GM19238 (cell line): ENCODE results near the gene TXNDC11.

Experiments used
- DNase-seq: peaks from one replicate; pipeline ENCODE4 v3.0.0; 2011; ENCODE audit warnings: low spot score; ENCODE audit not compliant: insufficient read length

The TXNDC11 gene

GRCh38 chr16:11674818-11675560, 67.7 kb downstream of the TXNDC11 start:
- no peak for DNase-seq

- no peak for DNase-seq
Observed at GRCh38 chr16:11674001-11674817, 68.4 kb downstream of the TXNDC11 start.

DNA sequence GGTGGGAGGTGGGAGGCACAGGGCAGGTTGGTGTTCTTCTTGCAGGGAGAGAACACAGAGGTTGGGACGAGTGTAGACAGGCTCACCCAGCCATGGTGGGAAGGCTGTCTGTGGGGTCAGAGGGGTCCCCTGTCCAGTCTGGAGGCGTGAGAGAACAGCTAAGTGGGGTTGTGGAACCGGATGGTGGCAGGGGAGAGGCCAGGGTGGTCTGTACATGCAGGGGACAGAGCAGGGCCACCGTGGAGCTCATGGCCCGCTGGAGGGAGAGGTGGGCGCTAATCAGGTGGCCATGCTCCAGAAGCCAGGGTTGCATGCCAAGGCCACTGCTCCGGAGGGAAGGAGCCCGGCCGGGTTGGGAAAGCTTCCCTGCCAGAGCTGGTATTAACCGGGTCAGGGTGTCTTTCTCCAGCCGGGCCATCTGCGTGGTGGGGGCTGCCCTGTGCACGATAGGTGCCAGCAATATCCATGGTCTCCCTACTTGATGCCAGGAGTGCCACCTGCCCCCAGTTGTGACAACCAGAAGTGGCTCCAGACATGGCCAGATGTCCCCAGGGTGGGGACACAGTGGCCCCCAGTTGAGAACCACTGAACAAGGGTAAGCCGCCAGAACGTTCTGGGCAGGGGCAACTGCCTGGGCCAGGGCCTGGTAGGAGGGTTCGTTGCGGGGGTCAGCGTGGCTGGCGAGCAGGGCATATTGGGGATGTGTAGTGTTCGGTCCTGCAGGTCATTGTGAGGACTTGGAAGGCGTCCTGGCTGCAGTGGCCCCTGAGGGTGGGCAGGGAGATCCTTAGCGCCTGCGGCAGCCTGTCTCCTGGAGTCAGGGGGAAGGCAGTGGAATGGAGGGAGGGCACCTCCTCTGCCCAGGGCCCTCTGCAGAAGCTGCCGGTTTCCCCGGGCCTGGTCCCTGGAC, 69.3 kb downstream of the TXNDC11 start:
- no peak for DNase-seq

- DNase-seq = no peak
Observed at GRCh38 chr16:11672206-11673090, 70.2 kb downstream of the TXNDC11 start.

- DNase-seq = no peak
Observed at GRCh38 chr16:11671676-11672075, 71.0 kb downstream of the TXNDC11 start.

DNA sequence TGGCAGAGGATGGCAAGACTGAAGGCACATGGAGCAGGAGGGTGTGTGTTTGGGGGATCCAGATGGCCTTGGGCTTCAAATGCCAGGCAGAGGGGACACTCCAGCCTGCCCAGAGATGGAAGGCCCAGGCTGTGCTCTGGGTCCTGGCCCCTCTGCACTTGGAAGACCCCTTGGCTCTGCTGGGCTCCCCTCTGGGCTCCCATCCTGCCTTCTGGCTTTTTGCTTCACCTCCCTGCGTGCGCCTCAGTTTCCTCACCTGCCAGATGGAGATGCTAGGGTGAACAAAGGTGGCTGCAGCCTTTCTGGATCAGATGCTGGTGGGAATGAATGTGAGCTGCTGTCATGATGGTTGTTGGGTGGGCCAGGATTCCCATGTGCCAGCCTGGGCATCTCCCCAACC, 71.4 kb downstream of the TXNDC11 start:
- no peak for DNase-seq

GRCh38 chr16:11670171-11671131, 72.2 kb downstream of the TXNDC11 start:
- no peak for DNase-seq

DNA sequence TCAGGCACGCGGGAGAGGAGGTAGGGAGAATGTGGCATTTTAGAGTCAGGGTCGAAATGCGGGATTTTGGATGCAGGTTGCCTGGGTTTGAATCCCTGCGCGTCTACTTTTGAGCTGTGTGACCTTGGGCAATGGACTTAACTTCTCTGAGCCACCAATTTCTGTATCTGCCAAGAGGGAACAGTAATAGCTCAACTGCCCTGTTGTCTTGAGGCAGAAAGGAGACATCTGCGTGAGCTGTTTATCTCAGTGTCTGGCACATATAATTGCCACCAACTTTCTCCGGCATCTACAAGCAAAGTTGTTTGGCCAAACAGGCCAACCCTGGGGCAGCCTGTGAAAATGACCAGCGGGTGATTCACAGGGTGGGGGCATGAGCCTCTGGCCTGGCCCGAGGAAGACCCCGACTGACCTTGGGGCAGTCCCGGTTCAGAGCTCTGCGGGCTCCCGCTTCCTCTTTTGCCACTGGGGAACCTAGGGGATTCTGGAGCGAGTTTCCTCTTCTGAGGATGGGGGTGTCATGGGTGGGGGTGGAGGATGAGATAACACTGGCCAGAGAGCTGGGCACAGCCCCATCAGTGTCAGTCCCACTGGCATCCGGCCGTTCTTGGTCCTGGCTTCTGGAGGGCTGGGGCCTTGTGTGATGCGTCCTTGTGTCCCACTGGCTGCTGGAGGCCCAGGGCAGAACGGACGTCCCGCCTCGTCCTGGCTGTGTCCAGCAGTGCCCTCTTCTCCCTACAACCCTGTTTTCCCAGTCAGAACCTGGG, 73.1 kb downstream of the TXNDC11 start:
- no peak for DNase-seq

DNA sequence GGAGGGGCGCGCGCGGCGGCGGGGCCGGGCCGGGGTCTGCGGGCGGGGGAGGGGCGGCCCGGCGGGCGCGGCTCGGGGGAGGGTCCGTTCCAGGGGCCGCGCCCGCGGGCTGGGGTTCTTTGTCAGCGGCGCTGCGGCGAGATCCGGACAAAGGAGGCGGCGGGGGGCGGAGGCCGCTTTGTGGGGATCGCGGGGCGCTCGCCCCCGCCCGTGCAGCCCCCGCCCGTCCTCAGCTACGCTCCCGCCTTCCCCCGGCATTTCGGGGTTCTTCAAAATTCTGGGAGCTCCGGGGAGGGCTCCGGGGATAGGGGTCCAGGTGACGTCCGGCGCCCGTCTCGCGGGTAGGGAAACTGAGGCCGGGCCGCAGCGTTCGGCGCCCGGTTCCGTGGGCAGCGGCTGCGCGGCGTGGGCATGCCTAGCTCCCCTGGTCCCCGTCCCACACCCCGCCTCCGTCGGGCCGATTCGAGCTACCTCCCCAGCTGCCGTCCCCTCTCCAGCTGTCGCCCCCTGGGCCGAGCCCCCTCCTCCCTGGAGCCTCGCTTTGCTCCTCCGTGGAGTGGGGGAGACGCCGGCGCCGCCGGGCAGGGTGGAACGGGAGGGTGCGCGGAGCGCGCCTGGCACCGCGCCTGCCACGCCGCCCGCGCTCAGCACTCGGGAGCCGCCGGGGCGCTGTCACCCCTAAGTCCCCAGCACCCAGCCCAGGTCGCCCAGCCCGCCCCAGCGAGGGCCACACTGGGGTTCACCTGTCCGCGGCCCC, 73.9 kb downstream of the TXNDC11 start:
- DNase-seq = no peak

DNA sequence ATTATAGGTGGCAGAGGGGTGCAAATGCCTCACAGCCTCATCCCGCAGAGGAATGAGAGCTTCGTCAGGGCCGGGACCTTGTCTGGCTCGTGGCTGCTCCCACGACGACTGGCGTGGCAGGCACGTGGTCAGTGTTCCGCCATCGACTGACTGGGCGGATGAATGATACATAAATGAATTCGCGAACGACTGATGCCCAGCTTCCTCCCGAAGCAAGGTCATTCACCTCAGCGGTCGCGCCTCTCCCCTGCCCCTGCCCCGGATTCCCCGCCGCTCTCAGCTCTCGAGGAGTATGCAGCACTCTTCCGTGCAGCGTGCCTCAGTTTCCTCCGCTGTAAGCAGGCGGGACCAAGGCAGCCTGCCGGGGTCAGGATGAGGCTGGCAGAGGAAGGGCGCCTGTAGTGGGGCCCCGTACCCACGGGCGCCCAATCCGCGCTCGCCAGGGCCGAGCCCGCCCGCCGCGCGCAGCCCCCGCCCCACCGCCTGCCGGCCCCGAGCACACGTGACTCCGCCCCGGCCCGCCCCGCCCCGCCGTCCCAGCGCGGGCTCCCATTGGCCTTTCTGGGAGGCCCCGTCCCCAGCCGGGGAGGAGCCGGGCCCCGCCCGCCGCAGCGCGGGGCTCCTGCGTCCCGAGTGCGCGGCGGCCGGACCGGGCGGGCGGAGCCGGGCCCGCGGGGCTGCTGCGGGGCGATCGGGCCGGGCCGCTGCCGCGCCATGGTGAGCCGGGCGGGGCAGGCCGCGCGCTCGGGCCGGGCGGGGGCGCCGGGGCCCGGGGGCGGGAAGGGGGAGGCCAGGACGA, 74.6 kb downstream of the TXNDC11 start, which contains the start of gene SNN:
SNN (plus strand) TSS at position 632 of the 799 bp plus-strand sequence. CDS start 7,605 bp downstream, outside the sequence.
- DNase-seq = peak; percentile 98

- DNase-seq = no peak
Observed at GRCh38 chr16:11667221-11667823, 75.3 kb downstream of the TXNDC11 start.

DNA sequence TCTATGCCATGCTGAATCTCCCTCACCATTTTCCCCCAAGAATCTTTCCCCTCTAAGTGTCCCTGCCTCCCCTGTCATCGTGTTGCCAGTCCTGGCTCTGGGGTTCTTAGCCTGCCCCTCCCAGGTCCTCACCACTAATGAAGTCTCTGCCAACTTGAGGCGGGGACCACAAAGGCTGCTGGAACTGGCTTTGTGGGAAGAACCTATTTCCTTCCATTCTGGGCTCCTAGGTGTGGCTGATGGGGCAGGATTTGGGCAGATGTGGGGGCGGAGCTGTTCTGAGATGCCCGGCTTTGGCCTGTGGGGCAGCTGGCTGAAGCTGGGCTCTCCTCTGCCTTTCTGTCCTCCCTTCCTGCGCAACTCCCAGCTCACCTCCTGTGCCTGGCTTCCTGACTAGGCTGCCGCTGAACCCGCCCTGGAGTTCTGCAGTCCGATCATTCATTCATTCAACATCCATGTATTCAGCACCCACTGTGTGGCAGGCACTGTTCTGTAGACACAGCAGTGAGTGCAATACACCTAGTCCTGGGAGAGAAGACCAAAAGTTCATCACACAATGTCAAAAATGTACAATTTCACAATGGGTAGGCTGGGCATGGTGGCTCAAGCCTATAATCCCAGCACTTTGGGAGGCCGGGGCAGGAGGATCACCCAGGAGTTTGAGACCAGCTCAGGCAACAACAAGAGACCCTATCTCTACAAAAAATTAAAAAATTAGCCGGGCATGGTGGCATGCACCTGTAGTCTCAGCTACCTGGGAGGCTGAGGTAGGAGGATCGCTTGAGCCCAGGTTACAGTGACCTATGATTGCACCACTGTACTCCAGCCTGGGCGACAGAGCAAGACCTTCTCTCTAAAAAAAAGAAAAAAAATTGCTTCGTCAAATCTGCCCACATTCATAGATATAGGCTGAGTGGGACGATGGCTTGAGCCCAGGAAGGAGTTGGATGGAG, 76.3 kb downstream of the TXNDC11 start:
- DNase-seq = no peak

DNA sequence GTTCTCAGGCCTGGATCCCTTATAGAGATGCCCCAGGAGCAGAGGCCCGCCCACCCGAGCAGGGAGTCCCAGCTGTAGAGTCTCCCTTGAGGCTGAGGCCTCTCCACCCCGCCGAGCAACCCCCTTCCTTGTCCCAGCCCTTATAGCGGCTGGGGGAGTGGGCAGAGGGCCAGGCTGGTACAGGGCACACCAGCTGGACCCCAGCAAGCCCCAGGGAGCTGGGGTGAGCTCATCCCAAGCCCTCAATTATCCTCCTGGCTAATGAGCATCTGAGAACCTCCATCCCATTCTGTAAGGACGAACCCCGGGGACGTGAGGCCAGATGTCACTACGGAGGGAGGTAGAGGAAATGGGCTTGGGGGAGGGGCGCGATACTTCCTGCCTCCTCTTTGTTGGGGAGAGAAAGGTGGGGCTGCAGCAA, 77.6 kb downstream of the TXNDC11 start:
- no peak for DNase-seq

DNA sequence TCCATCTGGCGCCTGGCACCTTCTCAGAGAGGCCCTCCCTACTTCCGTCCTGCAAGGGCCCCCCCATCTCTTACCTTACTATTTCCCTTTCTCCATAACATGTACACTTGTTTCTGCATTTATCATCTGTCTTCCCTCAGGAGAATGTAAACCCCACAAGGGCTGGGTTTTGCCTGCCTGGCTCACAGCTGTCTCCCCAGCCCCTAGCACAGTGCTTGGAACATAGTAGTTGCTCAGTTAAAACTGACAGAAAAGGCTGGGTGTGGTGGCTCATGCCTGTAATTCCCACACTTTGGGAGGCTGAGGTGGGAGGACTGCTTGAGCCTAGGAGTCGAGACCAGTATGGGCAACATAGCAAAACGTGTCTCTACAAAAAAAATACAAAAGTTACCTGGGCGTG, 80.1 kb downstream of the TXNDC11 start:
- DNase-seq = no peak

DNA sequence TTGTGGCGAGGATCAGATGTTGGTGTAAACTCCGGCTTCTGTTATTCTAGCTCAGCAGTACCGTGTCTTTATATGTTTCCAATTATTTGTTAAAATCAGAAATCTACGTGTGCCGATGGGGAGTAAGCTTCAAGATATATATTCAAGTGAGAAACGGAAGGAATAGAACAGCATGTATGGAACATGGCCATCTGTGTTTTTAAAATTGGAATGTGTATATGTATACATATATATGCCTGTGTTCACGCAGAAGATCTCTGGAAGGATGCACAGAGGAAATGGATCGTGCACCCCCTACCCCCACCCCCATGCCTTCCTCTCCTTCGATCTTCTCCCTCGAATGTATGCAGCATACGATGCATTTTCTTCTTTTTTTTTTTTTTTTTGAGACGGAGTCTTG, 82.1 kb downstream of the TXNDC11 start:
- DNase-seq = no peak
